UCSD-AML1 (cell line): ENCODE results near the gene CCDC78.
"Not testable (repeated sequence)": the region's sequence is repeated elsewhere in the genome, so short reads cannot be mapped to it uniquely, and the experiment has no call there.

ENCODE experiments used
- DNase-seq: peaks from one replicate; lab custom pipeline; 2025; ENCODE audit not compliant: unreplicated experiment; lab: John Stamatoyannopoulos, UW

The CCDC78 gene

DNA sequence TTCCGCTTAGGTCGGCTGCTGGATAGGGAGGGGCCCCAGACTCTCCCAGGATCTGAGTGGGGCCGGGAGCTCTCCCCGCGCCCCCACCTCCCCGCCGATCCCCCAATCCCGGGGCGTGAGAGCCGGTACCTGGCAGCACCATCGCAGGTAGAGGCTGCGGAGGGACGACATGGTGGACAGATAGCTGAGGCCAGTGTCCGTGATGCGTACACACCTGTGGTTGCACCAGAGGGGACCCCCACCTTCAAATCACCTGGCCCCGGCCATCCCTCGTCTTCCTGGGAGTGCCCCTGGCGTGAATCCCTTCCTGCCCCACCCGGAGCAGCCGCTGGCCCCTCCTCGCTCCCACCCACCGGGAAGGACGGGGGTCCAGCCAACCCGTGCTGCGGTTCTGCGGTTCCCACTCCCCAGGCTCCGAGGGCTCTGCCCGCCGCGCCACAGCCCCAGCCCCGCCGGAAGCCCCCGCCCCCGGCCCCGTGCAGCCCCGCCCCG, 31.3 kb downstream of the CCDC78 start:
- DNase-seq = no peak

DNA sequence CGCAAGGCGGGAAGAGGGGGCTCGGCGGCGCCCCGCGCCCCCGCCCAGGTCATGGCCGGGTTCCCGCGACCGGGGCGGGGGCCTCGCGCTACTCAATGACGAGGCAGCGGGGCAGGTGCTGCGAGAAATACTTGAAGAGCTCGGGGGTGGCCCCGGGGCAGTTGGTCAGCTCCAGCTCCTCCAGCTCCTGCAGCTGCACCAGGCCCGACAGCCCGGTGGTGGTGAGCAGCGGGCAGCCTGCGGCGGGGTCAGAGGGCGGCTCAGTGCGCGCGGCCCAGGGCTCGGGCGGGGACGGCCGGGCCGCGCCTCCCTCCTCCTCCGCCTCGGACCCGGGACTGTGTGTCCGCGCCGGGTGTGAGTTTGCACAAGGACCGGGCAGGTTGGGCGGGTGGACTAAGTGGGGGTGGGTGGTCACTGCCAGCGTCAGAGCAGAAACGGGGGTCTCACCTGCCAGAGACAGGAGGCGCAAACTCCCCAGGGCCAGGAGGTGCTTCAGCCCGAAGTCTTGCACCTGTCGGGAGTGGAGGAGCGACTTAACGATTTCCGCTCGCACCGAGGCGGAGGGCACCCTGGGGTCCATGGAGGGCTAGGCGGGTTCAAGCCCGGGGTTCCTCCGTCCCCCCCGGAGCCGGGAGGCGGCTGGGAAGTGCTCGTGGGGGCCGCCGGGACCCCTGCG, 31.9 kb downstream of the CCDC78 start:
- DNase-seq = no peak

DNA sequence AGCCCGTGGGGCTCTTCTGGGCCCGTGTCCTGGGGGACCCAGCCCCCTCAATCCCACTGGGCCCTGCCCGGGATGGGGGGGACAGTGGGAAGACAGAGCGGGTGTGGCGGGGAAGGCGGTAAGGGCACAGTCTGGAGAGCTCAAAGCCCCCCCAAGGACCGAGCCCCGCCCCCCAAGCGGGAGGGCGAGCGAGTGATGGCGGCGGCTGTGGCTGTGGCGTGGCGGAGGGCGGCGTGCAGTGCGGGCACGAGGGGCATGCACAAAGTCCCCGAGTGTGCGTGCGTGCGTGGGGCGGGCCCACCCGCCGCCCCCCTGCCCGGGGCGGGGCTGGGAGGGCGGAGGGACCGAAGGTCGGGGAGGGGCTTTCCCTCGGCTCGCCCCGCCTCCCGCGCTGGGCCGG, 32.5 kb downstream of the CCDC78 start:
- no peak for DNase-seq

DNA sequence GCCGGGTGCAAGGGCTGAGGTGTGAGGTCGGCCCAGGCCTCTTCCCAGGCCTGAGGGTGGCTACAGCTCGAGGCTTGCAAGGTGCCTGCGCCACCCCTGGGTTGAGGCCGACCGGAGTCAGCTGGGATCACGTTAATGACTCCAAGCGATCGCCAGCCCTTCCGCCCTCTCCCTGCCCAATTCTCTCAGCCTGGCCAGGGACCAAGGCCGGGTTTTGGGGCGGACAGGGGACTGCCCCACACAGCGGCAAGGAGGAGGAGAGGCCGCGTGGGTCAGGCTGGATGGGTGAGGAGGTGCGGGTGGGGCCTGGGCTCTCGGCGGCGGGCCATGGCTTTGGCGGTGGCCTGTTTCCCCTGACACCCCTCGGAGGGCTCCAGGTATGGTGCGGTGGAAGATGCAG, 32.9 kb downstream of the CCDC78 start:
- DNase-seq = no peak

DNA sequence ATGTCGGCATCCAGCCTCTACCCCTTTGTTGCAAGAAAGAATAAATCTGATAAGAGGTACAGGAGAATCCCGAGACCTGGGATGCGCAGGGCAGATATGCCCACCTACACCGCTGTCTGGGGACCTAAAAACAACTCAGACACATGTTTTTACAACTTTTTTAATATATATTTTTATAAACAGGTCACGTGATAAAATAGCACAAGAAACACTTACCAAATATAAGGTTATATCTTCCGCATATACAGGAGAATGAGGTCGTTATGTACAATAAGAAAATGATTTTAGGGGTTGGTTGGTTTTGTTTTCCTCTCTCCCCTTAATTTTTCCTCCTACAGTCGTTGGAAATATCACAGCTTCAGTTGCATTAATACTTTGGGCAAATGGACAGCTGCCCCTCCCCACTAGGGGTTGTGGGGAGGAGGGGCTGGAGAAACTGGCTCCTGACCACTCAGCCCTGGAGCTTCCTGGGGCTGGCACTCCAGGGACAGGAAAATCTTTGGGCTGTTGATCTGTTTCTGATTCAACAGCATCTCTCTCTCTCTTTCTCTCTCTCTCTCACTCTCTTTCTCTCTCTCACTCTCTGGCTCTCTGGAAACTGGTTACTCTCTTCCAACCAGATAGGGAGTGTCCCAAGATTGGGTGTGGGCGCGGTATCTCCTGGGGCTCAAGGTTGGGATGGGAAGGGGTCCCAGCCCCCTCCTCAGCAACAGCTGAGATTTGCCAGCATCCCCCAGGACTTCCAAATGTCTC, 33.7 kb downstream of the CCDC78 start:
- DNase-seq = no peak

DNA sequence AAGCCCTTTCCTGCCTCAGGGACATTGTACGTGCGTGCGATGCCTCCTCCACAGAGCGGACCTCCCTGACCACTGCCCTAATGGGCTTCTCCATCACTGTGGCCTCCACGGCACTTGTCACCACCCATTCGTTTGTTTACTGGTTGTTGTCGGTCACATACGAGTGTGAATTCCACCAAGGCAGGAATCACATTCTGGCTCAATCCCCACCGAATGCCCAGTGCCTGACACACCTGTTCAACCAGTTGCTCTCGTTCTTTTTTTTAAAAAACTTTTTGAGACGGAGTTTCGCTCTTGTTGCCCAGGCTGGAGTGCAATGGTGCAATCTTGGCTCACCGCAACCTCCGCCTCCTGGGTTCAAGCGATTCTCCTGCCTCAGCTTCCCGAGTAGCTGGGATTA, 35.0 kb downstream of the CCDC78 start:
- not testable (repeated sequence) for DNase-seq

DNA sequence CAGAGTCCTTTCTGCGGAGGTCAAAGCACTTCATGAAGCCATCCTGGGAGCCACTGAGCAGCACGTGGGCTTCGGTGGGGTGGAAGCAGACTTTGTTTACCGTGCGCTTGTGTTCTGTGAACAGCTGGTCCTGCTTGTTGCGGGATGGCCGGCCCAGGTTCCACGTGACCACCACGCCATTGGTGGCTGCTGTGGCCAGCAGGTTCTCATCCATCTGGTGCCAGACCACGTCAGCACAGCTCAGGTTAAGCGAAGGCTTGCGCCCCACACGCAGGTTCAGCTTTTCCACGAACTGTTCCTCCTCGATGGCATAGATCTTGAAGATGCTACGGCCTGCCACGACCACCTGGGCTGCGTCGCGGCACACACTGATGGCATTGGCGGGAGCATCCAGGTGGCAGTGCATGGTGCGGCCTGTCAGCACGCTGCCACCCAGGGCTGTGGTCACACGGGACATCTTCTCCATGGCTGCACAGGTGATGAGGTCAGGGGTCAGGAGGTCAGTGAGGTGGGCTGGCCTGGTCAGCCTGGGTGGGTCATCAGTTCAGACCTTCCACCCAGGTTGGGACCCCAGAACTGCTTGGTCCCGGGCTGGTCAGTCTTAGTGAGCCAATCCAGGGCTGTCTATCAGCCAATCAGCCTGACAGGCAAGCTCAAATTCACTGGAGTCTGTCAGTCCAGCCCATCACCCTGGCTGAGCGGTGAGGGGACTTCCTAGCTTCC, 36.9 kb downstream of the CCDC78 start:
- no peak for DNase-seq

DNA sequence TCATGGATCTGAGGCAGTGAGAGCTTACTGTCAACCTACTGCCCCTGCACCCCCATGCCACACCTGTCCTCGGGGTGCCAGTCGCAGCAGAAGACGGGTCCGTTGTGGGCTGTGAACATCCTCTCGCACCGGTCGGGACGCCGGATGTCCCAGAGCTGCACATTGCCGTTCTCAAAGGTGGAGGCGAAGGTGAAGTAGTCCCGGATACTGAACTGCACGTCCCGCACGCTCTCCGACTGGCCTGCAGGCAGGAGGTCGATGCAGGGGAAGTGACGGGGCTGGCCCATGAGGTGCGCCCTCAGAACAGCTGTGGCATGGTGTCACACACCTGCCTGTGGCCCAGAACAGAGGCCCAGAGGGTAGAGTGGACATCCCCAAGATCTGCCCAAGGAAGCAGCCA, 38.7 kb downstream of the CCDC78 start:
- no peak for DNase-seq

DNA sequence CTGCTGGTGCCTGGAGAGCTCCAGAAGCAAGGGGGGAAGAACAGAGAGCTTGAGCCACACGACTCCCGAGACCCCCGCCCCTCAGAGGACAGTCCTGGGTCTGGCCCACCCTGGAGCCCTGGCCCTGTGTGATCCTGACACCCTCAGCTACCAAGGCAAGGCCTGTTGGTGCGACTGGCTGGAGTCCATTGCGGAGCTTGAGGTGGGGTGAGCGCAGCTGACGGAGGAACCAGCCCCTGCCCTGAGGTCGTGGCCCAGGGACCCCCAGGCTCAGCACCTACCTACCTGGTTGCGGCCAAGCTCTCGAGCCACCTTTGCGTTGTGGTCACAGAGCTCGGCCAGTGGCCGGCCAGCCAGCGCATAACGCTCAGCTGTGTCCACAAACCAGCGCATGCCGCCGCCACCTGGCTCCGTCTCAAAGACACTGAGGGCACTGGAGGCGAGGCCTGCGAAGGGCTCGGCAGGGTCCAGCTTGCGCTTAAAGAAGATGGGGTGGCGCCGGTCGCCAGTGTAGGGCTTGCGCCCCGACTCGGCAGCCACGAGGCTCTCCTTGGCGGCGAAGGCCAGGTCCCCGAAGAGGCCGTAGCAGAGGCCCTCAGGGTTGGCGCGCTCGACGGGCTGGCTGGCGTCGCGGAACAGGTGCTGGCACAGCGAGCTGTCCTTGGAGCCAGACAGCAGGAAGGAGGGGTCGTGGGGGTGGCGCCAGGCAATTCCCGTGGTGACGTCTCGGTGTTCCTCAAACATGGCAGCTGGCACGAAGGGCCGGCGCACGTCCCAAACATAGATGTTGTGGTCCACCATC, 39.6 kb downstream of the CCDC78 start:
- no peak for DNase-seq

DNA sequence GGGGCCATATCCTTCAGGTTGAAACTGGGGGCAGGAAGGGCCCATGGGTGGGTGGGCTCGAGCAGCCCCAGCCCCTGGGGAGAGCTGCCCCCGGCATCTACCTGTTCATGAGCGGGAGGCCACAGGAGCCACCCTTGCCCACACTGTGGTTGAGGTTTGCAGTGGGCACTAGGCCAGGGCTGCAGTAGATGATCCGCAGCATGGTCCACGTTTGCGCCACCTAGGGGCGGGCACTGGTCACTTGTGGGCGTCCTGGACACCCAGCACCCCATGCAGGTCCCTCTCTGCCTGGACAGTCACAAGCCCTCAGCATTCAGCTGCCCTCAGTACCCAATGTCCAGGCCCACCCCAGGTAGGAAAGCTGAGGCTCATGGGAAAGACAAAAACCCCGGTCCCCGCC, 40.3 kb downstream of the CCDC78 start:
- DNase-seq = peak; percentile 45

DNA sequence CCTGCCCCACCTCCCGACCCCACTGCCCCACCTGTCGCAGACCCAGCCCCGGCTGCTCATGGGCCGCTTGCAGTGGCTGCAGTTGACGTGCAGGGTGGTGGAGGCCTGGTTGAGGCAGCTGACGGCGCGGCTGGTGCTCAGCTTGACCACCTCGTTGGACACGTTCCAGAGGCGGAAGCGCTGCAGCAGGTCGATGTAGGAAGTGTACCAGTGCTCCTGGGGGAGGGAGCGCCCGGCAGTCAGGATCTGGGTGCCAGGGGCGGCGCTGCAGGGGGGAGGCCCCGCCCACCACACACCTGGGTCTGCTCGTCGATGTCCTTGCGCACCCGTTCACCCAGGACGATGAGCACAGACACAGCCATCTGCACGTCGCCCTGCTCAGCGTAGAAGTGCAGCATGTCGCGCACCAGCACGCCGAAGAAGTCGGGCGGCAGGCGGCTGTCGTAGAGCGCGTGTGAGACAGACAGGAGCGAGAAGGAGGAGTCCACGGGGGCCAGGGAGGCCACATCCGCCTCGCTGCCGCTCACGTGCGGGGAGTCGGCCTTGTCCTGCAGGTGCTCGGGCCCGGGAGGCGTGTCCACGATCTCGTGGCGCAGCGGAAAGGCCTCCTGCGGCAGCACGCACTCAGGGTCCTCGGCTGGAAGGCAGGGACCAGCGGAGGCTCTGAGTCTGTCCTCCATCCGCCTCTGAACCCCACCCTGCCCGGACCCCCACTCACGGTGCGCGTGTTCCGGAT, 41.1 kb downstream of the CCDC78 start:
- no peak for DNase-seq

DNA sequence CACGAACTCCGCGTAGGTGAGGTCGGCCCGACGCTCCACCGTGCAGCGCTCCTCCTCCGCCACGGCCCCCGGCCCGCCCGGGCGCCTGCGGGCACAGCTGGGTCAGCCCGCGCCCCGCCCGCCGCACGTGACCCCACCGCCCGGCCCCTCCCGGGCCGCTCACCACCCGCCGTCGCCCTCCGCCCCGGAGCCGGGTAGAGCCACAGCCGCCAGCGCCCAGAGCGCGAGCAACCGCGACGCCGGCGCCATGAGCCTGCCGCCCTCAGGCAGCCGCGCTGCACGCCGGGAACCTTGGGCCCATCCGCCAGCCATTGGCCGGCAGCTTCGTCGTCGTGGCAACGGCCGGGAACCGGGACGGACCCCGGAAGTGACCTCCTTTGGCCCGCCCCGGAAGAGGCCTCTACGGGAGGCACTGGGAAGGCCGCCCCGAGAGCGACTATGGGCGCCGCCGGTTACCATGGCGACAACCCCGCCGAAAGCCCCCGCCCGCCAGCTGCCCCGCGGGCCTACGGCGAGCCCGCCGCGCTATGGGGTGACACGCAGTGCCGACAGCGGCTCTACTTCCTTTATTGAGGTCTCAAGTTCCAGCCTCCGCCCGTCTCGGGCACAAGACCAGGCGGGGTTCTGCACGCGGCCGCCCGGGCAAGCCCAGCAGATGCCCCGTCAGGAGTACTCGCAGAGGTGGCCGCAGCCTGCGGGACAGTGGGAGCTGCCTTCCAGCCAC, 42.0 kb downstream of the CCDC78 start, which contains the start of gene JMJD8:
Gene JMJD8 (minus strand): TSS at position 264 of the 724 bp plus-strand sequence. CDS start 15 bp downstream, at position 249.
- peak; percentile 93 for DNase-seq

DNA sequence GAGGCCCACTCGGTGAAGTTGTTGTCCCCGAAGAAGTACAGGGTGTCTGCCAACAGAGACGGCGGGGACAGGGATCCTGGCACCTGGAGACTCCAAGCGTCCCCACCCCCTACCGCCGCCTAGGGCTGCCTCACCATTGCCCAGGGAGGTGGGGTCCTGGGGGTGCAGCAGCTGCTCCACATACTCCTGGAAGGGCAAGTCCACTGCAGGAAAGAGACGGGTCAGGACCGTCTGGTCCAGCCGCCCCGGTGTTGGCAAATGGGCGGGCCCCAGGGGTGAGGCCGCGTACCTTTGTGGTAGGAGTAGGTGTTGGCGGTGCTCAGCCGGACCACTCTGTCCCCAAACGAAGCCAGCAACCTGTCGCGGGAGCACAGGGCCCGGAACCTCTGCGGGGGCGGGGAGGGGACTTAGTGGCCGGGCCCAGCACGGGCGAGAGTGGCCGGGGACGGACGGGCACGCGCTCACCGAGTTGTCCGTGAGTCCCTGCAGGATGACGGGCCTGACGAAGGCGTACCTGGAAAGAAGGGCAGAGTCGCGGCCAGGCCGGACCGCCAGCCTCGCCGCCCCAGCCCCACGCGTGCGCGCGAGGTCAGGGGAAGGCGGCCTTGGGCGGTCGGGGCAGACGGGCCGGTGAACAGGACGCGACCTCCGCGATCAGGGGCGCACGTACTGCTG, 42.7 kb downstream of the CCDC78 start:
- DNase-seq = no peak

DNA sequence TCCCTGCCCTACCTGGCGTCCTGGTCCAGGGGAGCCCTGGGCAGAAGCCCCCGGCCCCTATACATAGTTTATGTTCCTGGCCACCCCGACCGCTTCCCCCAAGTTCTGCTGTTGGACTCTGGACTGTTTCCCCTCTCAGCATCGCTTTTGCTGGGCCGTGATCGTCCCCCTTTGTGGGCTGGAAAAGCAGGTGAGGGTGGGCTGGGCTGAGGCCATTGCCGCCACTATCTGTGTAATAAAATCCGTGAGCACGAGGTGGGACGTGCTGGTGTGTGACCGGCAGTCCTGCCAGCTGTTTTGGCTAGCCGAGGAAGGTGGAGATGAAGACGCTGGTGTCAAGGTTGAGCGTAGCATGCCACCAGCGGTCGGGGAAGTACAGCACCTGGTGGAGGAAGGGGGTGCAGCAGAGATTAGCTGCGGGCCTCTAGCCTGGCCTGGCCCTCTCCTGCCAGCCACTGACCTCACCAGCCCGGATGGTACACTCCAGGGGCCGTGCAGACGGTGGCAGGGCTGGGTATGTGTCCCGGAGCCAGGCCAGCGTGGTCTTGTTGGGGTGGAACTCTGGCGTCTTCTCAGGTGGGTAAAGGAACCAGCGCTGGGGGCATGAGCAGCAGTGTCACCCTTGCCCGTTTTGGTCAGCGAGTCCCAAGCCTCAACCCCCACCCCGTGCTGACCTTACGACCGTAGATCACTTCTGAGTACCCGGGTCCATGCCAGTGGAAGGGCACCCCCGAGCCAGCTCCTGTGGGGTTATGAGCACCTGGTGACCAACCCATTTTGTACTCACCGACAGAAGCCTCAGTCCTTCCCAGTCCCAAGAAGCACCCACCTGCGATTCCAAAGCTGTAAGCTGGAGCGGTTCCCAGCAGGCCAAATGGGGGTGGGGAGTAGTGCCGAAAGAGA, 43.5 kb downstream of the CCDC78 start:
- no peak for DNase-seq

DNA sequence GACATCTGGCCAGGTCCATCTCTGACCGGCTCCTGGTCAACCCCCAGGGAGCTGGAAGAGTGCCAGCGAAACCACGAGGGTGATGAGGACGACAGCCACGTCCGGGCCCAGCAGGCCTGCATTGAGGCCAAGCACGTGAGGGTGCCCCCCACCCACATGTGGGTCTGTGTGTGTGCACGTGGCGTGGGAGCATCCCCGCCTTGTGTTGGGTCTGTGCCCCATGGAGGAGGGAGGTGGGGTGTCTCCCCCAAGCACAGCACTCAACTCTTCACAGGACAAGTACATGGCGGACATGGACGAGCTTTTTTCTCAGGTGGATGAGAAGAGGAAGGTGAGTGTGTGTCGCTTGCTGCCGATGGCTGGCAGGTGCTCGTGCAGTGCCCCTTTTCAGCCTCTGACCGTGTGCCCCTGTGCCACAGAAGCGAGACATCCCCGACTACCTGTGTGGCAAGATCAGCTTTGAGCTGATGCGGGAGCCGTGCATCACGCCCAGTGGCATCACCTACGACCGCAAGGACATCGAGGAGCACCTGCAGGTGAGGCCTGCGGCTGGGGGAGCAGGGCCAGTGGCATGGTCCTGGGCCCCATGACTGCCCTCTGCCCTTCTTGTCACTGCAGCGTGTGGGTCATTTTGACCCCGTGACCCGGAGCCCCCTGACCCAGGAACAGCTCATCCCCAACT, 44.4 kb downstream of the CCDC78 start:
- DNase-seq = no peak

DNA sequence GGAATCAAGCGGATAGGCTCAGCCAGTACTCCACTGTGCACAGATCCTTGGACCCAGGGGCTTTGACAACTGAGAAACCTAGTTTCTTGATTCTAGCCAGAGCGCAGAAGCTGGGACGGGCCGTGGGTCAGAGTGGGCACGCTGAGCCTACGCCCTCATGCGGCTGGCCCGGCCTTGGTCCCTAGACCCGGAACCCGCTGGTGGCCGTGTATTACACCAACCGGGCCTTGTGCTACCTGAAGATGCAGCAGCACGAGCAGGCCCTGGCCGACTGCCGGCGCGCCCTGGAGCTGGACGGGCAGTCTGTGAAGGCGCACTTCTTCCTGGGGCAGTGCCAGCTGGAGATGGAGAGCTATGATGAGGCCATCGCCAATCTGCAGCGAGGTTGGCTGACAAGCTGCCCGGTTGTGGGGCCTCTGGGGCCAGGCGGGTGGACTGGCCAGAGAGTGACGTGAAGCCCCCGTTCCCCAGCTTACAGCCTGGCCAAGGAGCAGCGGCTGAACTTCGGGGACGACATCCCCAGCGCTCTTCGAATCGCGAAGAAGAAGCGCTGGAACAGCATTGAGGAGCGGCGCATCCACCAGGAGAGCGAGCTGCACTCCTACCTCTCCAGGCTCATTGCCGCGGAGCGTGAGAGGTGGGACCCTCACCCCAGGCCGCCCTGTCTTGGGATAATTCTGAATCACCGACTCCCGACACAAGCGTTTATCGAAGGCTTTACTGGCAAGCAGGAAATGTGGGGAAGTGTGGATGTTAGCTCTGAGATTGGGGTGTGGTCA, 45.1 kb downstream of the CCDC78 start:
- DNase-seq = peak; percentile 50

DNA sequence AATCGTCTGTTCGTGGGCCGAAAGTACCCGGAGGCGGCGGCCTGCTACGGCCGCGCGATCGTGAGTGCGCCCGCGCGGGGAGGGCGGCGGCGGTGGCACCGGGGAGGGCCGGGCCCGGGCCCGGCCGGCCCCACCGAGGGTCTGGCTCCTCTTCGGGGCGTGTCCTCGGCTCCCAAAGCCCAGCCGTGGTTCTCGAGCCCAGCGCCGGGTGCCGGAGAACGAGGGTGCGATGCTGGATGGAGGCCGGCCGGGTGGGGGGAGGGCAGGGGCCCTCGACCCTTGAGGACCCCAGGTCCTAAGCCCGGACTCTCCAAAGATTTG, 45.7 kb downstream of the CCDC78 start:
- no peak for DNase-seq
